Left lung (tissue), 10 donors: Measurements from ENCODE around the gene TGFBI. TPM values are rescaled to one million over a fixed set of nuclear protein-coding genes. Genes with fewer than 3 reads are reported as not detected.
A peak's percentile ranks its signal among the peaks of the same experiment; 100 is the strongest.

Source experiments
- ATAC-seq: fragments of 200-7000 bp; cut with Tn5 transposase; one replicate; pipeline ENCODE4 v1.9.1; 2020; ENCODE audit warnings: moderate library complexity
- DNase-seq, 4 donors: peaks; one replicate each; pipeline ENCODE4 v3.0.0-alpha.2; 2013 to 2020
- H3K27ac ChIP-seq, 2 donors: fragments of 200-600 bp; sonication (generic) in 1 of 2; one replicate each; pipeline versions ENCODE4 v1.5.0 to v1.8.0; 2020 to 2021
- H3K27me3 ChIP-seq, 2 donors: fragments of 200-600 bp; sonication (generic) in 1 of 2; one replicate each; pipeline versions ENCODE4 v1.5.0 to v1.8.0; 2020 to 2021
- H3K36me3 ChIP-seq, 2 donors: fragments of 200-600 bp; sonication (generic) in 1 of 2; one replicate each; pipeline versions ENCODE4 v1.5.0 to v1.8.0; 2020 to 2021
- H3K4me1 ChIP-seq, 2 donors: fragments of 200-600 bp; one replicate each; pipeline ENCODE4 v1.8.0; 2021
- H3K4me3 ChIP-seq, 2 donors: fragments of 200-600 bp; sonication (generic) in 1 of 2; one replicate each; pipeline versions ENCODE4 v1.5.0 to v1.8.0; 2020 to 2021; ENCODE audit warnings: mild to moderate bottlenecking in 1 of 2
- H3K9me3 ChIP-seq, 2 donors: fragments of 200-600 bp; sonication (generic) in 1 of 2; one replicate each; pipeline versions ENCODE4 v1.5.0 to v1.8.0; 2020 to 2021
- intact Hi-C, 2 donors: fragments of 100-400 bp; cut with DNase I; formaldehyde crosslinking; loops; one replicate each; pipeline versions ENCODE4 v1.11.2 to v1.14.2; 2022
- polyA plus RNA-seq, 6 donors: library from polyadenylated mRNA; unstranded; fragments of 120-200 nt; gene quantifications; one replicate each; pipeline ENCODE4 v1.2.1, GENCODE V29; 2013; ENCODE audit not compliant: insufficient read length in 6 of 6
- total RNA-seq, 2 donors: library from RNA; stranded (reverse); fragmentation: NEBNext Ultra II Directional; extraction: Animal tissue kit (Norgen Biotek cat#: 25700); gene quantifications; one replicate each; pipeline ENCODE4 v1.2.1, GENCODE V29; 2021
- TF ChIP-seq, protein P1 (sequence below), 2 donors: fragments of 200-600 bp; sonication (generic) in 1 of 2; IDR thresholded peaks; one replicate each; pipeline versions ENCODE4 v1.5.0 to v1.8.0; 2021; ENCODE audit warnings: antibody characterized with exemption in 2 of 2
- donor health status: DM: no; HTN: yes; CAD: no.
- donor health status: DM: no; HTN: no; CAD: no.

Gene TGFBI
- total and polyA plus RNA-seq, 8 donors, result 124 to 222 (median 146) TPM

DNA sequence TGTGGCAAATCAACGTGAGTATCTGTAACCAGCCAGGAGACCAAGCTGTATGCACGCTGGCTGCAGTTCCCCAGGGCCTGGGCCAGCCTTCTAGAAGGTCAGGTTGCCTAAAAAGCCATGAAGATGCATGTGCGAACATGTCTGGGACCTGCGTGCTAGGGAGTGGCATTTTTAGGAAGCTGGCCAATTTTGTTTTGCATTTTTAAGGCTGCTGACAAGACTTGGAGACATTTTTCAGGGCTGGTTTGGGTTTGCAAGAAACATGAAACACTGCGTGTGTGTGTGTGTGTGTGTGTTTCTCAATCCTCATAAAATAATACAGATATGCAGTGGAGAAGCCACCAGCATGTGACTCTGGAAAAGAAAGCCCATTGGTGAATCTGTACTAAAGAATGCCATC is 5.1 kb downstream of the TGFBI start:
- DNase-seq, result no peak
- Histone ChIP-seq H3K27ac (no peak overlapping the region), H3K4me3 (no peak overlapping the region), H3K36me3 (peaks cover 0 to 3% of the 10 kb centered on the region in 2 donors), H3K9me3 (no peaks in the 10 kb centered on the region), H3K27me3 (peaks cover 0 to 8% of the 10 kb centered on the region in 2 donors), H3K4me1 (peaks cover 18 to 49% of the 10 kb centered on the region in 2 donors)
- ATAC-seq, result no peak
- TF ChIP-seq, protein P1, sequence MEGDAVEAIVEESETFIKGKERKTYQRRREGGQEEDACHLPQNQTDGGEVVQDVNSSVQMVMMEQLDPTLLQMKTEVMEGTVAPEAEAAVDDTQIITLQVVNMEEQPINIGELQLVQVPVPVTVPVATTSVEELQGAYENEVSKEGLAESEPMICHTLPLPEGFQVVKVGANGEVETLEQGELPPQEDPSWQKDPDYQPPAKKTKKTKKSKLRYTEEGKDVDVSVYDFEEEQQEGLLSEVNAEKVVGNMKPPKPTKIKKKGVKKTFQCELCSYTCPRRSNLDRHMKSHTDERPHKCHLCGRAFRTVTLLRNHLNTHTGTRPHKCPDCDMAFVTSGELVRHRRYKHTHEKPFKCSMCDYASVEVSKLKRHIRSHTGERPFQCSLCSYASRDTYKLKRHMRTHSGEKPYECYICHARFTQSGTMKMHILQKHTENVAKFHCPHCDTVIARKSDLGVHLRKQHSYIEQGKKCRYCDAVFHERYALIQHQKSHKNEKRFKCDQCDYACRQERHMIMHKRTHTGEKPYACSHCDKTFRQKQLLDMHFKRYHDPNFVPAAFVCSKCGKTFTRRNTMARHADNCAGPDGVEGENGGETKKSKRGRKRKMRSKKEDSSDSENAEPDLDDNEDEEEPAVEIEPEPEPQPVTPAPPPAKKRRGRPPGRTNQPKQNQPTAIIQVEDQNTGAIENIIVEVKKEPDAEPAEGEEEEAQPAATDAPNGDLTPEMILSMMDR (IDR thresholded peaks at IDR 0.05), result no peak
- intact Hi-C loops, result no loop called here

DNA sequence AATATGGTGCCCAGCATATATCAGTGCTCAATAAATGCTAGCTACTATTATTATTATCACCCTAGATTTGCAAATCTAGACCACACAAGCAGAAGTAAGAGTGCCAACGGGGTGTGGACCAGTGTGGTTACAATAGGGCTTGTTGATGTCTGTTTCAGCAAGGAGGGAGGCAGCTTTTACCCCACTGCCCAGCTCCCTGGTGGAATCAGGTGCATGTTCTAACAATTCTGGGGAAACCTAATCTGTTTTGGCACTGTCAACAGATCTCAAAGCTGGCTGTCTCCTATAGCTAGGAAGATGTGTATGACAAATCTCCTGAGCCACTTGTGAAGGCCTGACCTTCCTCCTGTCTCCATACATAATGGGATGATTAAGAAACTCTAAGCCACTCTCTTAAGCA is 5.7 kb downstream of the TGFBI start:
- H3K36me3 ChIP-seq, result peaks cover 0 to 10% of the 10 kb centered on the region in 2 donors

DNA sequence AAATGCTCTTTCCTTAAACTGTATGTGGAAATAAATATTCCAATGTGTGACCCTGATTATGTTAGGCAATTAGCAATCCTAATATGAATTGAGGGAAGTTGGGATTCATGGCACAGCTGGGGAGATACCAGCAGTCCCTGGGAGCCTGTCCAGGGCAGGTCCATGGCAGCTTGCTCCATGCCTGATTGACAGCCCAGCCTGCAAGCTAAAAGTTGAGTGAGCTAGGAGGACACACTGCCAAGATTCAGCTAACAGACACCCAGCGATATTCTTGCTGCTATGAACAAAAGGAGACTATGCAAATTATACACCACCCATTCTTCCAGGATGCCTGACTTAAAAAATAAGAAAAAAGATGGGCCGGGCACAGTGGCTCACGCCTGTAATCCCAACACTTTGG is 6.2 kb downstream of the TGFBI start:
- intact Hi-C loops, result no loop called here
- Histone ChIP-seq H3K27me3 (no peaks in the 10 kb centered on the region), H3K27ac (no peak overlapping the region), H3K9me3 (no peaks in the 10 kb centered on the region), H3K36me3 (peaks cover 0 to 15% of the 10 kb centered on the region in 2 donors), H3K4me3 (no peak overlapping the region), H3K4me1 (peaks cover 10 to 38% of the 10 kb centered on the region in 2 donors)
- ATAC-seq, result no peak
- DNase-seq, result no peak
- TF ChIP-seq, protein P1 (IDR thresholded peaks at IDR 0.05), result no peak

More for the DNA sequence above, 5.7 kb downstream of the TGFBI start:
- ATAC-seq (no peak), DNase-seq (no peak)
- no peaks in the 10 kb centered on the region for H3K9me3 ChIP-seq
- intact Hi-C loops, result no loop called here
- TF ChIP-seq, protein P1 (IDR thresholded peaks at IDR 0.05), result no peak
- H3K4me3 ChIP-seq, result no peak overlapping the region
- H3K4me1 ChIP-seq, result peaks cover 12 to 42% of the 10 kb centered on the region in 2 donors
- peaks cover 0 to 2% of the 10 kb centered on the region in 2 donors for H3K27me3 ChIP-seq
- no peak overlapping the region for H3K27ac ChIP-seq

DNA sequence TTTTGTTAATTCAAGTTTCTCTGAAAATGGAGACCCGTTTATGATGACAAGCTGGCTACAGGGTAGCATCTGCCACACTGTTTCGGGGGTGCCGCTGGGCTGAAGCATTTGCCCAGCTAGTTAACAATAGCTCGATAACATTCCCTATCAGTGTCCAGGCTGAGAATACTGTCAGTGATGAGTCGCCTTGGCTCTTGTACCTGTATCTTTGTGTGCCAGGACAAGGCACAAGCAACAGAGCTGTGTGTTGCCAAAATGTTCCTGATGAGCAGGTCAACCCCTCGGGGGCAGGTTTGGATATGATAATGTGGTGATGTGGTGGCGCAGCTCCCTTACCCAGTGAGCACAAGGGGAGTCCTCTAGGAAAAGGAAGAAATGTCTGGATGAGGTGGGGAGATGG is 7.0 kb downstream of the TGFBI start:
- no peak for ATAC-seq

DNA sequence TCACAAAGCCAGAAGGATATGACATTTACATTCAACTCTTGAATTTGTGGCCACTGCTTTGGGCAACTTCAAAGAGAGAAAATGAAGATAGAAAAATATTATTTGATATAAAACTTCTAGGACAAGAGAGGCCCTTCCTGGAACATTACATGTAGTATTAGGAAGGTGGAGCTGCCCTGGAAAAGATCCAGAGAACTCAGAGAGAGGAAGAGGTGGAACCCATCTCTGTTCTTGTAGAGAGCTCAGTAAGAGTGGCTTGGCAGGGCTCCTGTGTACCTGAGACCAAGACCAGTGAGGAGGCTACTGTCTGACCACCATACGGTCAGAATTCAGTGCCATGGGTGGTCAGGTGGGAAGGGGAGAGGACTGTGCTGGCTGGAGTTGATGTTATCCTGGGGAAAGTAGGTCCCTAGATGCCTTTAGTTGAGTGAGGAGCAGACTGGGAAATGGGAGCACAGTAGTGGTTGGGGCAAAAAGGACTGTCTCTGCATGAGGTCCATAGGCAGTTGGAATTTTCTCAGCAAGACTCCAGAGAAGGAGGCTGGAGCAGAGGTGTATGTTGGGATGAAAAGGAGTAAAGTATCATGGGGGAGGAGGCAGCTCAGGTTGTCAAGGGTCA is 7.6 kb downstream of the TGFBI start:
- H3K9me3 ChIP-seq, result no peaks in the 10 kb centered on the region
- H3K27me3 ChIP-seq, result no peaks in the 10 kb centered on the region
- DNase-seq (no peak), ATAC-seq (no peak)
- peak overlapping the region; percentile 26 to 59 for H3K27ac ChIP-seq
- H3K36me3 ChIP-seq, result peaks cover 0 to 18% of the 10 kb centered on the region in 2 donors
- TF ChIP-seq, protein P1 (IDR thresholded peaks at IDR 0.05), result no peak
- H3K4me3 ChIP-seq, result no peak overlapping the region
- peaks cover 10 to 36% of the 10 kb centered on the region in 2 donors for H3K4me1 ChIP-seq
- intact Hi-C loops, result no loop called here

More for the DNA sequence above, 7.0 kb downstream of the TGFBI start:
- Histone ChIP-seq H3K9me3 (no peaks in the 10 kb centered on the region), H3K4me1 (peaks cover 10 to 38% of the 10 kb centered on the region in 2 donors), H3K27me3 (no peaks in the 10 kb centered on the region), H3K4me3 (no peak overlapping the region), H3K27ac (no peak overlapping the region), H3K36me3 (peaks cover 0 to 18% of the 10 kb centered on the region in 2 donors)
- intact Hi-C loops, result no loop called here
- no peak for DNase-seq
- TF ChIP-seq, protein P1 (IDR thresholded peaks at IDR 0.05), result no peak
